CD4-positive, alpha-beta T cell treated with Interleukin-17A for 4 hours (primary cell): ENCODE results near the gene ADH6.
"Not testable (repeated sequence)": the region's sequence is repeated elsewhere in the genome, so short reads cannot be mapped to it uniquely, and the experiment has no call there.

Experiments used
- DNase-seq: peaks from one replicate; pipeline ENCODE4 v3.0.0-alpha.2; 2020; ENCODE audit warnings: mixed read lengths

The ADH6 gene

GRCh38 chr4:99219072-99219471 is at the start of gene ADH6:
Gene ADH6, minus strand, starts transcription at chr4:99219246. Its CDS starts 94 bp downstream, at chr4:99219152.
- no peak for DNase-seq

GRCh38 chr4:99264927-99265326 is 45.9 kb upstream of the ADH6 start:
- DNase-seq = no peak

- DNase-seq = no peak
Observed at GRCh38 chr4:99252746-99253145, 33.7 kb upstream of the ADH6 start.

- DNase-seq = no peak
Observed at GRCh38 chr4:99248714-99249113, 29.7 kb upstream of the ADH6 start.

- no peak for DNase-seq
Observed at GRCh38 chr4:99235955-99236354, 16.9 kb upstream of the ADH6 start.

DNA sequence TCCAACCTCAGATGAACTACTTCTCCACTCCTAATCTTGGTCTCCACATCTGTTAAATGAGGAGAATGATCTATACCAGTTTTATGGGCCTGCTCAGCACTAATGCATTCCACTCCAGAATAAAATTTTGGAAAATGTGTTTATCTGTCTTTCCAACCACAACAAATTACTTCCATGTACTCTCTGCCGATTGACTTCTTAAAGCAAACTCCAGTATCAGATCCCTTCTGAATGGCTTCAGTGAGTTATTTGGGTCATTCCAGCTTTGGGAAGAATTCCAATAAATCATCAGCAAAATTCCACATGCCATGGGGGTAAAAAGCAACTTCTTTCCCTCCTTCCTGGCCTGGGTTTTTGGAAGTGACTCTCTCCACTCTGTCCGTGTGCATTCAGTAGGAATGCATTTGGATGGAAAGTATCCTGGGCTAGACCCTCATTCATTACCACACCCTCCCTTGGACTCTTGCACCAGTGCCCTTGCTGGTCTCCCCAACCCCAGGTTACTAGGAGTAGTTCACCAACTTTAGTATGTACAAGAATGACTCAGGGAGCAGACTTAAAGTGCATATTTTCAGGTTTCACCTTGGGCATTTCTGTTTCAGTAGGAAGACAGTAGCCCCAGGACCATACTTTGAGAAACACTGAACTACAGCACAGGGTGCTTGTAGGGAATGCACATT is 15.4 kb upstream of the ADH6 start:
- DNase-seq = no peak

GRCh38 chr4:99233397-99233796 is 14.4 kb upstream of the ADH6 start:
- DNase-seq = not testable (repeated sequence)

DNA sequence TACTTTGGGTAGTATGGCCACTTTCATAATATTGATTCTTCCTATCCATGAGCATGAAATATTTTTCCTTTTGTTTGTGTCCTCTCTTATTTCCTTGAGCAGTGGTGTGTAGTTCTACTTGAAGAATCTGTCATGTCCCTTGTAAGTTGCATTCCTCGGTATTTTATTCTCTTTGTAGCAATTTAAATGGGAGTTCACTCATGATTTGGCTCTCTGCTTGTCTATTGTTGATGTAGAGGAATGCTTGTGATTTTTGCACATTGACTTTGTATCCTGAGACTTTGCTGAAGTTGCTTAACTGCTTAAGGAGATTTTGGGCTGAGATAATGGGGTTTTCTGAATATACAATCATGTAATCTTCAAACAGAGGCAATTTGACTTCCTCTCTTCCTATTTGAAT is 9.7 kb upstream of the ADH6 start:
- DNase-seq = not testable (repeated sequence)

GRCh38 chr4:99227646-99228045 is 8.6 kb upstream of the ADH6 start:
- not testable (repeated sequence) for DNase-seq

DNA sequence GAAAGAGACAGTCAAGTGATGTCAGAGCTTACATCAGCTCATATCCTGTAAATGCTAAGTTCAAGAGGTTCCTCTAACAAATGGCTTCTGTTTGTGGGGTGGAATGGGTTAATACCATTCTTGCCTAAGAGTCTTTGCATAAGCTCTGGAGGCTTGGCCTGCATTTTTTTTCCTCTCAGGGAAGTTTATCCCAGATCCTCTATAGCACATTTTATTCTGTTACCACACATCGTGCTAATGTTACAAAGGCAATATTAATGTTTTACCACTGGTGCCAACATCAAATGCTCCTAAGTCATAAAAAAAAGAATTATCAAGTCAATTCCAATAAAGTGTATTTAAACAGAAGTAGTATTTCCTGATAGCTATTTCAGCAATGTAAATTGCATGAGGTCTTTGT is 2.9 kb upstream of the ADH6 start:
- DNase-seq = no peak

DNA sequence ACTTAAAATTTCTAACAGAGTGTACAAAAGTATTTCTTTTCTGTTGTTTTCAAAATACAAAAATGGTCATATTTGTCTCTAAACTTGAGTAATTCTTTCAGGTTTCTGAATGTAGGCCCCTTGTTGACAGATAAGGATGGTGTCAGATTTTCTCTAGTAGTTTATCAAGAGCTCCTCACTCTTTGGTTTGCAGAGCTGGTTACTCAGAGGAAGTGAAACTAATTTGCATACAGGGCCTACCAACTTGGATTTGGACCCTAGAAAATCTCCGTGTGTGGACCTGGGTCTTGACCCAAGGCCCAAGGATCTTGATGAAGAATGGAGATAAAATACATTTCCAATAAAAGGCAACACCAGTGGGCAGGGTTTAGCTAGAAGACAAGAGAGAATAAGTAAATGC is 433 bp upstream of the ADH6 start:
- no peak for DNase-seq

DNA sequence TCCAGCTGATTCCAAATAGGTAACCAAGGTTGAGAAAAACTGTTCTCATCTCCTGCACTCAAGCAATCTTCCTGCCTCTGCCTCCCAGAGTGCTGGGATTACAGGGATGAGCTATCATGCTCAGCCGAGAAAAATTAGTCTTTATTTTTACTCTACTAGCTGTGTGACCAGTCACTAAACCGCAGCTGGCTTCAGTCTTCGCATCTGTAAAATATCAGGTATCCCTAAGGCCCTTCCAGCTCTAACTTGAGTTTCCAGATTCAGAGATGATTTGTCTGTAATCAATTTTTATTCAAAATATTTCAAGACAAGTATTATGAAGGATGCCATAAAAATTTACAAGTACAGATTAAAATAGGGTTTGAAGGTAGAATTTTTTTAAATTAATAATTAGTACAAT is 3.5 kb downstream of the ADH6 start:
- DNase-seq = no peak

DNA sequence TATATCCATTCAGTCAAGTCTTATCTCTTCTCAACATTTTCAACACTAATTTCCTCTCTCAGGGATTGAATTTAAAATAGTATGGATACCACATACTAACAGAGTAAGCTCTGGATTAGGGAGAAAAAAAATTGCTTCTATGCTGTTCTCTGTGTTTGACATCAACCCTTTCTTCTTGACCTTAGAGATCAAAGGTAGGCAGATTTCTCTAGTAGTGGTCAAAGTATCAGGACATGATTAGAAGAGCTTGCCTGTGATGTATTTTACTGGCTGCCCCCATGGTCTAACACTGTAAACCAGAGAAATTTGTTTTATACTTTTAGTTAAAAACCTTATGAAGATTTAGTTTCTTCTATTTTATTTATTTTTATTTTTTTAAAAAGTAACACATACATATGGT is 8.3 kb downstream of the ADH6 start:
- no peak for DNase-seq

DNA sequence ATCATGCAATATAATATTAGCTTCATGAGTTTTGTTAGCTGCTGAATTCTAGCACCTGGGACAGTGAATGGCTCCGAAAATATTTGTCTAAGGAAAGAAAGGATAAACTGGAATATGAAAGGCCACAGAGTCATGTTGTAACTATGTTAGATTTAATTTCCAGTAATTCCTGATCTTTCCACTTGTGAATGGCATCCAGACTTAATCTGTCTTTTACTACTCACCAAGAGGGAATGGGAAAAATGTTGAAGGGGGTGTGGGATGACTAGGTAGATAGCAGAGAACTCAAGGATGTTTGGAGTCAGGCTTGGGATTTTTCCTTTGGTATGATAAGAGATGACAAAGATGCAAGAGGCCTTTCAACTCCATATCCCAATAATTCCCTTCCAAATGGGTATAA is 9.4 kb downstream of the ADH6 start:
- DNase-seq = no peak

- no peak for DNase-seq
Observed at GRCh38 chr4:99208719-99209075, 10.3 kb downstream of the ADH6 start.

GRCh38 chr4:99207911-99208718 is 10.9 kb downstream of the ADH6 start:
- DNase-seq = no peak

- no peak for DNase-seq
Observed at GRCh38 chr4:99207069-99207743, 11.8 kb downstream of the ADH6 start.

GRCh38 chr4:99205153-99205979 is 13.7 kb downstream of the ADH6 start:
- DNase-seq = no peak

DNA sequence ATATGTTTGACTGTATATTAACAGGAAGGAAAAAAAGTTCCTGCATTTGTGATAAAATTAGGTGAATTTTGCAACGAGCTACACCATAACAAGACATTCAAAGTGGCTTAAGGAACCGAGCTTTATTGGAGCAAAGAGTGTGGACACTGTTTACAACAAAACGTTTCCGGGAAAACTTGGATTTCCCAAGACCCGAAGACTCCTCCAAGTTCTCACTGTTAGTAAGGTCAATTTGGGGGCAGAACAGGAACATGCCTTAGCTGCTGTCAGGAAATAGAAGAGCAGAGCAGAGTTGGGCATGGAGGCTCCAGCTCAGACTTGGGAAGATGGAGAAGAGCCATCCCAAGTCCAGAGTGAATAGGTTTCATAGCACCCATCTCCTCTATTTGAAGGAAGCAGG is 16.5 kb downstream of the ADH6 start:
- no peak for DNase-seq

DNA sequence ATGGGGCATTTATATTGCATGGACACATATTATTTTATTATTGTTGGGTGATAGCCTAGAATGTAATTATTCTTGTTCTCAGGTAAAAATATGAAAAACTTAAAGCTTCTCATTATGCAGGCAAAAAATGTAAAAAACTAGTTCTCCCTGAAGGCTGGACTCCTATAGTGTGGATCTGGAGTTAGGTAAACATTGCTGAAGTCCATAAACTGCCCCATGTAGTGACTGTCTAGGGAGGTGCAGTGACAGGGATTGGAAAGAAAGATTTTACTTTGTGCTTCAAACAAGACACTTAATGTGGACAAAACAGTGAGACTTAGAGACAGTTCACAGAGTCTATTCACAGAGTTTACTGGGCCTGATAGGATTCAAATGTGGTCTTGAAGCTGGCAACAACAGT is 17.0 kb downstream of the ADH6 start:
- DNase-seq = no peak

- no peak for DNase-seq
Observed at GRCh38 chr4:99201690-99202089, 17.4 kb downstream of the ADH6 start.

DNA sequence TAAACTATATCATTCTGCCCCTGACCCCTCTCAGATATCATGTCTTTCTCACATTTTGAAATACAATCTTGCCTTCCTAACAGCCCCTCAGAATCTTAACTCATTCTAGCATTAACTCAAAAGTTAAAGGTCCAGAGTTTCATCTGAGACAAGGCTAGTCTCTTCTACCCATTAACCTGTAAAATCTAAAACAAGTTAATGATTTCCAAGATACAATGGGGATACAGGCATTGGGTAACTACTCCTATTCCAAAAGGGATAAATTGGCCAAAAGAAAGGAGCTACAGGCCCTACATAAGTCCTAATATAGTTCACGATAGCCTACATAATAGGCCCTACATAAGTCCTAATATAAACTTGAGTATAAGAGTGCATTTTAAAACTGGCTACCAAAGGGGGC is 18.9 kb downstream of the ADH6 start:
- no peak for DNase-seq

DNA sequence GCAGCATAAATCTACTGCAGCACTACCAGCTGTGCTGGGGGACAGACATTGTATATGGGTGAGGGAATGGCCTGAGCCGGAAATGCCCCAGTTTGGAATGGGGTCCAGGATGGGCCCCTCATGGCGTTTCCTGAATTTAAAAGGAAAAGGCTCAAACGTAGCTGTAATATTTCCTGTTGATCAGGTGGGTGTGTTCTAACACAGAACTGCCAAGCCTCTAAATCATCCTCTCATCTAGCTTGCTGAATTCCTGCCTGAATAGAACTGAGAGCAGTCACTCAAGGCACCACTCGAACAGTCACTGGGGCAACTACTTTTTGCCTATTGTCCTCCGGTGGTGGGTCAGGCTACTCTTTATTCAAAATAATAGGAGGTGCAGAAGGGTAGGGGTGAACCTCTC is 28.7 kb downstream of the ADH6 start:
- DNase-seq = no peak
